ENCODE data around the gene OR10P1.

The OR10P1 gene

GRCh38 chr12:55685671-55686070 lies 49.0 kb downstream of the OR10P1 start:
- peaks cover 5% of the 10 kb centered on the region; the same call in 1 of the 2 replicates for H3K27me3 ChIP-seq (replicated peaks; ENCODE audit: control insufficient read depth, insufficient read depth, low read length)
- TF ChIP-seq, protein P1, sequence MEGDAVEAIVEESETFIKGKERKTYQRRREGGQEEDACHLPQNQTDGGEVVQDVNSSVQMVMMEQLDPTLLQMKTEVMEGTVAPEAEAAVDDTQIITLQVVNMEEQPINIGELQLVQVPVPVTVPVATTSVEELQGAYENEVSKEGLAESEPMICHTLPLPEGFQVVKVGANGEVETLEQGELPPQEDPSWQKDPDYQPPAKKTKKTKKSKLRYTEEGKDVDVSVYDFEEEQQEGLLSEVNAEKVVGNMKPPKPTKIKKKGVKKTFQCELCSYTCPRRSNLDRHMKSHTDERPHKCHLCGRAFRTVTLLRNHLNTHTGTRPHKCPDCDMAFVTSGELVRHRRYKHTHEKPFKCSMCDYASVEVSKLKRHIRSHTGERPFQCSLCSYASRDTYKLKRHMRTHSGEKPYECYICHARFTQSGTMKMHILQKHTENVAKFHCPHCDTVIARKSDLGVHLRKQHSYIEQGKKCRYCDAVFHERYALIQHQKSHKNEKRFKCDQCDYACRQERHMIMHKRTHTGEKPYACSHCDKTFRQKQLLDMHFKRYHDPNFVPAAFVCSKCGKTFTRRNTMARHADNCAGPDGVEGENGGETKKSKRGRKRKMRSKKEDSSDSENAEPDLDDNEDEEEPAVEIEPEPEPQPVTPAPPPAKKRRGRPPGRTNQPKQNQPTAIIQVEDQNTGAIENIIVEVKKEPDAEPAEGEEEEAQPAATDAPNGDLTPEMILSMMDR (IDR thresholded peaks at IDR 0.05; ENCODE audit: insufficient read depth, low read length, poor library complexity, severe bottlenecking) = no peak
- H3K4me3 ChIP-seq (replicated peaks; ENCODE audit: low read depth, low read length) = no peak overlapping the region
- H3K36me3 ChIP-seq (ENCODE audit: control insufficient read depth, insufficient read depth, low read length) = no peaks in the 10 kb centered on the region
- no peak for DNase-seq (ENCODE audit: extremely low read depth, insufficient read length)

- H3K36me3 ChIP-seq (ENCODE audit: control insufficient read depth, insufficient read depth, low read length) = no peaks in the 10 kb centered on the region
- TF ChIP-seq, protein P1 (IDR thresholded peaks at IDR 0.05; ENCODE audit: insufficient read depth, low read length, poor library complexity, severe bottlenecking) = no peak
- peaks cover 5% of the 10 kb centered on the region; the same call in 1 of the 2 replicates for H3K27me3 ChIP-seq (replicated peaks; ENCODE audit: control insufficient read depth, insufficient read depth, low read length)
- no peak for DNase-seq (ENCODE audit: extremely low read depth, insufficient read length)
- H3K4me3 ChIP-seq (replicated peaks; ENCODE audit: low read depth, low read length) = no peak overlapping the region
Observed at GRCh38 chr12:55686366-55687010, 49.8 kb downstream of the OR10P1 start.
